OCI-LY1 (cell line): ENCODE data around the gene KCNH1.

Experiments
- CTCF ChIP-seq: fragments of 200-600 bp; sonication (generic), shearing (Covaris generic); IDR thresholded peaks from 2 replicates; pipeline ENCODE4 v1.5.1; 2017; ENCODE audit warnings: mild to moderate bottlenecking, antibody characterized with exemption, low read length, moderate library complexity, mixed read lengths
- EZH2 ChIP-seq: fragments of 200-600 bp; sonication (generic), shearing (Covaris generic); IDR thresholded peaks from 2 replicates; pipeline ENCODE4 v1.8.0; 2017; ENCODE audit warnings: borderline replicate concordance, mixed run types, mild to moderate bottlenecking, antibody characterized with exemption, low read length, moderate library complexity, mixed read lengths

- TF ChIP-seq CTCF, result no peak
- no peak for TF ChIP-seq EZH2
Measured at GRCh38 chr1:210702506-210702905, 431.4 kb downstream of the KCNH1 start.
